Stimulated activated CD4-positive, alpha-beta T cell treated with anti-CD3 and anti-CD28 coated beads, Interleukin-12 subunit alpha, Interleukin-12 subunit beta, amount 100 ng/mL, for 48 hours (primary cell): ENCODE data around the gene HIF1A.
A peak's percentile ranks its signal among the peaks of the same experiment; 100 is the strongest.
"Not testable (repeated sequence)": the region's sequence is repeated elsewhere in the genome, so short reads cannot be mapped to it uniquely, and the experiment has no call there.

ENCODE experiments used
- DNase-seq, 3 donors: peaks; one replicate each; pipeline ENCODE4 v3.0.0-alpha.2; 2020; ENCODE audit warnings: low read depth in 2 of 3, low spot score in 1 of 3

Gene HIF1A

GRCh38 chr14:61694830-61695694 is at the start of gene HIF1A:
Gene HIF1A, plus strand, starts transcription at chr14:61695513. Its CDS starts 292 bp downstream, at chr14:61695805.
- peak; percentile 90 to 95 (median 95) for DNase-seq

DNA sequence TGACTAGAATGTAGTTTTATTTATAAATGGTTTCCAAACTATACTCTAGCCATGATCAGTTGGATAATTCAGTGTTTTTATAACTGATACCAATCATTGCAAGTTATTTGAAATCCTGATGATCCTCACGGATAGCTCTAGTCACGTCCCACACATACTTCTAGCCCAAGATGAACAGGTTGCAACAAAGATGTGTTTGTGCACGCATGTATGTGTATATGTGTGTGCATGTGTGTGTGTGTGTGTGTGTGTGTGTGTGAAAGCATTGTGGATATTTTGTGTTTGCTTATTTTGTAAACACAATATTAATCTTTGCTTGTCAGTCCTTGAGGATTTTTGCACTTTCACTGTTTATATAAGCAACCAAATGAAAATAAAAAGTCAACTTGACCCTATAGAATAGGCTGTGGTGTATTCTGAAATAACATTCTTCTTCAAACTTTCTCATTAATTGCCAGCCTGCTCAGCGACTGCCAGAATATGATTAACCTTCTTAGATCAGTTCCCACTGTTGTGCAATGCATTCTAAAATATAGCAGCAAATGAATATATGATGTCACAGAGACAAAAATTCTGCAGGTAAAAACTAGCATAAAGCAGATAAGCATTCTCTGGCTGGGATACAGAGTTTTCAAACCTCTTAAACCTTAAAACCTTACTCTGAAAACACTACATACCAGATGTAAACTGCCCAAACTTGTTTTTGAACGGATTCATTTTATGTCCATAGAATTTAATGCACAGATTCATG is 48.8 kb upstream of the HIF1A start:
- no peak for DNase-seq

GRCh38 chr14:61647704-61648103 is 47.6 kb upstream of the HIF1A start:
- no peak for DNase-seq

DNA sequence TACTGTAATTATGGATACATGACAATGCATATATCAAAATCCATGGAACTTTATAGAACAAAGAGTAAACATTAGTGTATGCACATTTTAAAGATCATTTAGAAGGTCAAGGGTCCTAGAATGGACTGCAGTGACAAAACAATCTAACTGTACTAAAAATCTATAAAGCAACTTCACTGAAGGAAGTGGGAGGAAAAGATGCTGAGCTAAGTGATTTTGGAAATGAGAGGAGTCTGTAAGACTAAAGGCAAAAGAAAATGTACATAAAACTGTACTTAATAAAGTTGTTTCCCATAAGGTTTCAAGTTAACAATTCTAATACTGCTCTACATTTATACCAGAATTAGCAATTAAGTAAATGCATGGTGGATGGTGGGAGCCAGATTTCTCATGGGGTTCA is 46.9 kb upstream of the HIF1A start:
- no peak for DNase-seq

DNA sequence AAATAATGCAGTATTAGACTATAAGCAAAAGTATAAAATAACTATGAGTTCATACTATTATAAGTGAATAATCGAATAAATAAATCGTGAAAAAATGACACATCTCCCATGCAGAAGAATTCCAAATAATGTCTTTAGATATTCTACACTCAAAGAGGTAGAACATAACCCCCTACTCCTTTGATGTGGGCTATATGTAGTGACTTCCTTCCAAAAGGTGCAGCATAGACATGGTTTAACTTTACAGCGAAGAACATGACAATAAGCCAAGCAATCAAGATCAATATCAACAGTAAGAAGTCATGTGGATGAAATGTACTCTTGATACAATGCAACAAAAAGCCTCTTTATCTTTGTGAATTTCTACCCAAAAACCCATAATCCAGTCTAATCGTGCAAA is 46.0 kb upstream of the HIF1A start:
- no peak for DNase-seq

DNA sequence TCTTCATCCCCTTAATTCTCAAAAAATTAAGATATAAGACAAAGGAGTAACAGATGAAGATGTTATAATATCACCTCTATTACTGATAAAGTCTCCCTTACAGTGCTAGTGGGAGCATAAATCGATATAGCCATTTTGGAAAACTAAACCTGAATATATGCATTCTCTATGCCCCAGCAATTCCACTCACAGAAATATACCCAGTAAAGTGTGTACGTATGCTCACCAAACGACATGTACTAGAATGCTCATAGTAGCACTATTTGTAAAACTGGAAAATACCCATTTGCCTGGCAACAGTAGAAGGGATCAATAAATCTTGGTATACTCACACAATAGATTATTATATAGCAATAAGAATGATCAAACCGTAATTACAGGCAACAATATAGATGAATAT is 44.0 kb upstream of the HIF1A start:
- no peak for DNase-seq

- DNase-seq, result no peak
Observed at GRCh38 chr14:61652526-61653262, 42.6 kb upstream of the HIF1A start.

- no peak for DNase-seq
Observed at GRCh38 chr14:61653507-61653906, 41.8 kb upstream of the HIF1A start.

- no peak for DNase-seq
Observed at GRCh38 chr14:61654026-61654425, 41.3 kb upstream of the HIF1A start.

- DNase-seq, result no peak
Observed at GRCh38 chr14:61655777-61656176, 39.5 kb upstream of the HIF1A start.

- DNase-seq, result no peak
Observed at GRCh38 chr14:61656341-61656740, 39.0 kb upstream of the HIF1A start.

DNA sequence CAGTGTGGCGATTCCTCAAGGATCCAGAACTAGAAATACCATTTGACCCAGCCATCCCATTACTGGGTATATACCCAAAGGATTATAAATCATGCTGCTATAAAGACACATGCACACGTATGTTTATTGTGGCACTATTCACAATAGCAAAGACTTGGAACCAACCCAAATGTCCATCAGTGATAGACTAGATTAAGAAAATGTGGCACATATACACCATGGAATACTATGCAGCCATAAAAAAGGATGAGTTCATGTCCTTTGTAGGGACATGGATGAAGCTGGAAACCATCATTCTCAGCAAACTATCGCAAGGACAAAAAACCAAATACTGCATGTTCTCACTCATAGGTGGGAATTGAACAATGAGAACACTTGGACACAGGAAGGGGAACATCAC is 37.2 kb upstream of the HIF1A start:
- not testable (repeated sequence) for DNase-seq

DNA sequence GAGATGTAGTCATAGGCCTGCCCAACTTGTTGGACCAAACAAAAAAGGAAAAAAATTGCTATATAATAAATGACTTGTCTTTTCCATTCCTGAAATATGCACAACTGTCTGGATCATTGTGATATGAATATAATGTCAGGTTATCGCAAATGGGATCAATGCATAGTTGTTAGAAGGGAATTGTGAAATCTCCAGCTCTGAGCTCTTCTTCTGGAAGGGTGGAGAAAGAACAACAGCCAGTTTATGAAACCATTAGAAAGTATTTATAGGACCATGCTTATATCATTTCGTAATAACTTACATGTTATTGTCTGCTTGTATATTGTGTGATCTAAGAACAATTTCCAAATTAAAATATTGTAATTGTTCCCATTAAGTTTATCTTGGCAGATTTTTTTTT is 35.7 kb upstream of the HIF1A start:
- DNase-seq, result no peak

GRCh38 chr14:61661471-61662400 is 33.6 kb upstream of the HIF1A start:
- no peak for DNase-seq

GRCh38 chr14:61662437-61663311 is 32.6 kb upstream of the HIF1A start:
- peak; percentile 32 to 57 (median 45) for DNase-seq

DNA sequence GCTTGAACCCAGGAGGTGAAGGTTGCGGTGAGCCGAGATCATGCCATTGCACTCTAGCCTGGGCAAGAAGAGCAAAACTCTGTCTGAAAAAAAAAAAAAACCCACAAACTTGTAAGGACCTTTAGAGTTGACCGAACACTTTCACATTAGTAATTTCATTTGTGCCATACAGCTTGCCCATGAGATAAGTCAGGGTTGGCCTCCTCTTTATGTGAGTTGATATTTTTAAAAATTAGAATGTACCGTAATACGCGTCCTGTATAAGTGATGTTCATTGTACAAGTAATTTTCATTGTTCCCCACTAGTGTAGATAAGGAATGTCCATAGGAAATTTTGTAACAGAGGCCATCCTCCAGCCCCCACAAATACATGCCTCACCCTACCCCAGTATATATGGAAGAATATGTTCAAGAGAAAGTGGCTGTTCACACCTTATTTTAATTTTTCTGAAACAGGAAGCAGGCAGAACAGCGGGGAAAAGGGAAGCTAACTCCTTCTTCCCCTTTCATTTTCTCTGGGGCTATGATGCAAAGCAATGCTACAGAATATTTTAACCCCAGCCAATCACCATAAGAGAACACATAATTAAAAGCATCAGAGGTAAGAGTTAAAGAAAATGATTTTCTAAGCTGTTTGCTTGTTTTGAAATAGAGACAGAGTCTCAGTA is 31.9 kb upstream of the HIF1A start:
- DNase-seq, result no peak

- DNase-seq, result no peak
Observed at GRCh38 chr14:61668282-61668681, 27.0 kb upstream of the HIF1A start.

DNA sequence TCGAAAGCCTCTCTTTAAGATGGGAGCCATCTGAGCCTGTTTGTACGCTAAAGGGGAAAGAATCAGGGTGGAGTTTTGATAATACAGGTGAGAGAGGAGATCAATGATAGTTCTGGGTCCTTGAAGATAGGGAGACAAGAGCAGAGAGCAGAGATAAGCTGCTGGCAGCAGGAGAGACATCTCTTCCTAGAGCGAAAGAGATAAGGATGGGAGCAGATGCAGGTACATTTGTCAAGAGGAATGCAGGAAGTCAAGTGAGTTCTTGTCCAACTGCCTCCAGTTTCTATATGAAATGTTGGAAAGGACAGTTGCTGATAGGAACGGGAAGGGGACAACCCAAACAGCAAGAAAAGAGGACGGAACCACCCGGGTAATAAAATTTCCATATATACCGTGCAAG is 24.7 kb upstream of the HIF1A start:
- no peak for DNase-seq

- DNase-seq, result no peak
Observed at GRCh38 chr14:61671082-61671481, 24.2 kb upstream of the HIF1A start.
